HG03565 (cell line): ENCODE data around the gene MYEOV.
A peak's percentile ranks its signal among the peaks of the same experiment; 100 is the strongest.

Source experiments
- ATAC-seq: cut with Tn5 transposase; IDR thresholded peaks from one replicate; pipeline ENCODE4 v1.9.1; 2021; ENCODE audit warnings: mild to moderate bottlenecking, moderate library complexity; ENCODE audit not compliant: unreplicated experiment

The MYEOV gene

GRCh38 chr11:69314555-69314954 lies 20.6 kb downstream of the MYEOV start:
- no peak for ATAC-seq

DNA sequence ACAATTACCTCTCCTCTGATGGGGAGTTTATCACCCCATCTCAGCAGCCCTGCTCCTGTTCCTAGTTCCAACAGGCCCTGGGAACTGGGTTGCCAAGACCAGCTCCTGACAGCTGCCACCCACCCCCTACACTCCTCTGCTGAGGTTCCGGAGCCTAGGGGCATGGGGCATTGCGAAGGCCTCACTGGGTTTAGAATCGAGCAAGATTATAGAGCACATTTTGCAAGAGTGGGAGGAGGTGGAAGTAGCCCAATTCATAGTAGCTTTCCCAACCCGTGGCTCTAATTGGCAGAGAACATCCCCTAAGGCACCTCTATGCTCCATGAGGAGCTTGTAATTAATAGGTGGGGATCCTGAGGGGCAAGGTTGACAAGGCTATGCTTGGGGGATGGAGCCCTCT lies 23.0 kb downstream of the MYEOV start:
- no peak for ATAC-seq

GRCh38 chr11:69317401-69318092 lies 23.6 kb downstream of the MYEOV start:
- ATAC-seq, result no peak

GRCh38 chr11:69318093-69318420 lies 24.1 kb downstream of the MYEOV start:
- no peak for ATAC-seq

DNA sequence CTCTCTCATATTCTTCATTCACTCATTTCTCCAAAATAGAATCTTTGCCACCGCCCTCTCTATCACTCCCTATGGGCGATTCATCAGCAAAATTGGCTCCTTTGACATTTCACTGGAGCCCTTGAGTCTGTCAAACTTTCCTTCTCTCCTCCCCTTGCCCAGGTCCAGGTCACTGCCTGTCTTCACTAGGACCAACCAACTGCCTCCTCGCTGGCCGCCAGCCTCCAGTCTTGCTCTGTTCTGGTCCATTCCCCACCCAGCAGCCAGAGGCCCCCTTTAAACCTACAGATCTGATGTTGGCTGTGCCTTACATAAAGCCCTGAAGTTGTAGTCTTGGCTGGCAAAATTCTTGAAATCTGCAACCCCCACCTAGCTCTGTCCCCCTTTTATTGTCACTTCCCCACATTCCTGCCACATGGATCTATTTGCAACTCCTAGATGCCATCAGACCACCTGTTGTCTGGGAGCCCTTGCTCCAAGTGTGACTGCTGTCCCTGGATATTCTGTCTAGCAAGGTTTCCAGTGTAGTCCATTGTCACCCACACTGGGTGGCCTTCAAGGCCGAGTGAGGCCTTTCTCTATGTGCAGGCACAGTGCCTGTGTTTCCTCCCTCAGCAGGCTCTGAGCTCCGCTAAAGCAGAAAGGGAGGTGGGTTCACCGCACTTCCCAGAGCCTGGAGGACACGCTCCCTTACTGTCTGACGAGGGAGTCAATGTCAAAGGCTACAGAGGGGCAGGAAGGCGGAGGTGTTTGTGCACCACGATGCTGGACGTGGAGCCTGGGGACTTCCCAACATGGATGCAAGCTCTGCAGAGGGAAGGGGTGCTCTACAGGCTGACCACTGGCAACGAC lies 25.5 kb downstream of the MYEOV start:
- no peak for ATAC-seq

- ATAC-seq, result no peak
Measured at GRCh38 chr11:69320326-69320725, 26.4 kb downstream of the MYEOV start.

DNA sequence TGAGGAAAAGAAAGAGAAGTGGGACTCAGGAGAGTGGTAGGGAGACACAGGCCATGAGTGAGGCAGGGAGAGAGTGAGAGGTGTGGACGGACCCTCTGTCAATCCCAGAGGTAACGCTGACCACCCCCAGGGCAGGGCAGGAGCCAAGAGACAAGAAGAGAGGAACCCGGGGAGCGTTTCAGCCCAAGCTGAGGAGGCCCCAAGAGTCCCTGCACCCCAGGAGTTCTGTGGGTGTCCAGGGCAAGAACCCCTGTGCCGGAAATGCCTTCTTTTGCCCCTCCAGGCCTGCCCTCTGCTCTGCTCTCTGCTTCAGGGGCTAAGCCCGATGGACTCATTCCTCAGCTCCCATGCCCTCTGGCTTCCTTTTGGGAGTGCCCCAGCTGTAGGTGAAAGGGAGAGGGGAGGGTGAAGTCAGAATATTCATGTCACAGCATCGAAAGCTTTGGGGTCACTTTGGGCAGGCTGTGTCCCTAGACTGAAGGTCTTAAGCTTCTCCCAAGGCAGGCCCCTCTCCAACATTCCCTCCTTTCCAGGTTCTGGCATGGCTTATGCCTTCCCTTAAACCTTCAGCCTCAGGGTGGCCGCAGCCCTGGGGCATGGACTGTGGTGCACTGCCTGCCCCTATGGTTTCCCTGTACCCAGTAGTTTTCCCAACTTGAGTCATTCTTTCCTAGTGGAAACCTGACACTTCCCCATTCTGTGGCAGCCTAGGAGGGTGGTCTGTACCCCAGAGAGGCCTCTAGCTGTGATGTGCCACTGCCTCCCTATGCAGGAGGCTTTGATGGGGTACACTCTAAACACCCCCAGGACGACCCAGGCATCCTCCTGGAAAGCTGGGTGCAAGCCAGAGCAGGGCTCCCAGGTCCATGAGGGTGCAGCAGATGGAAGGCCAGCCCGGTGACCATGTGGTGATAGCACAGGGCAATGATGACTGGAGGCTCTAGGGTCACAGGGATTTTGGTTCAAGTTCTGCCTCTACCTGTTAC lies 27.1 kb downstream of the MYEOV start:
- ATAC-seq, result no peak

GRCh38 chr11:69321877-69322361 lies 28.0 kb downstream of the MYEOV start:
- ATAC-seq, result no peak

DNA sequence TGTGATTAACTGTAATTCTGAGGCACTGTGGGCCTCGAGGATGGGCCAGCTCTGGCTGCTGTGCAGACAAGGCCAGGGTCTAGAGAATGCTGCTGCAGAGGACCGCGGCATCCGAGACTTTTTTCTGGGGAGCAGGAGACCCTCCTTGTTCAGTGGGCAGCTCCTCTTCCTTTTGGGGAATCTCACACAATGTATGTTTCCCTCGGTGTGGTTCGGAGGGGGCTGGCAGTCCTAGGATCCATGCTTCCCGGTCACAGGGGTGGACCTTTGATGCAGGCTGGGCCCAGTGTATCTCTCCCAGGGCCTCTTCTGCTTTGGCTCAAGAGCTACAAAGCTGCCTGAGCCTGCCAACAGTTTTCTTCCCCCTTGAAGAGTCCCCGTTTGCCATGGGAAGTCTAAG lies 31.5 kb downstream of the MYEOV start:
- ATAC-seq, result no peak

DNA sequence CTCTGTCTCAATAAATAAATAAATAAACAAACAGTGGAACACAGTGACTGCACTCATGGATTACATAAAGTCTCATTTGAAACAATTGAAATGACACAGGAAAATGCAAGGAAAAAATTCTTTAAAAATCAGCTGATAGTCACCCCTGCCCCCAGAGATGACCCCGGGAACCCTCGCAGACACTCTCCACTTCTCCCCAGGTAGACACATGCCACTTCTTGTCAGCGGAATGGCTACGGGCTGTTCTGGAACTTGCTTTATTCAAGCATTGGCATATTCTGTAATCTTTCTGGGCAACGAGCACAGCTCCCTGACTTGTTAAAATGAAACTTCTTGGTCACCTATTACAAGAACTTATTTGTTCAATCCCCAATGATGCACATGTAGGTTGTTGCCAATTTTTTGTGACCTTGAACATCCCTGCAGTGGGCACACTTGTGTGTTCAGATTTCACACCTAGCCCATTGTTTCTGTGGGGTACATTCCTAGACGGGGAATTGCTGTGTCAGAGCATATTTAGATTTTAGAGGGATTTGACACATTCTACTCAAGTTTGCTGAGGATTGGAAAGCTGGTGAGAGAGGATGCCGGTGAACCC lies 32.8 kb downstream of the MYEOV start:
- no peak for ATAC-seq

DNA sequence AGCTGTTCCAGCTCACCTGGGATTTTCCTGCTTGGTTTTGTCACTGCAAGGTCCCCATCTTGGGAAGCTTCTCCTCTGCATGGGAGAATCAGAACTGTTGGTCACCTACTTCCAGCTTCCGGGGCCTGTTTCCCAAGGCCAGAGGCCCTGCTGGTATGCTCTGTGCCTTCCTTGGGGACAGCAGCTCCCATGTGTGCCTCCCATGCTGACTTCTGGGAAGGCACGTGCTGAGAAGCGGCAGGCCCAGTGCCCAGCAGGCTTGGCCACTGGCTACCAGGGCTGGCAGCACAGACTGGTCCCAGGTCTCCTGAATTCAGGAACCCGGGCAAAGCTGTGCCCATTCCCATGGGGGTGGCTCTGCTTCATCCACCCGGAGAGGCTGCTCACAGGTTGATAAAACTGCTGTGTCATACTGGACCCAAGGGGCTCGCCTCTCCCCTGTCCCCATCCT lies 33.8 kb downstream of the MYEOV start:
- no peak for ATAC-seq

DNA sequence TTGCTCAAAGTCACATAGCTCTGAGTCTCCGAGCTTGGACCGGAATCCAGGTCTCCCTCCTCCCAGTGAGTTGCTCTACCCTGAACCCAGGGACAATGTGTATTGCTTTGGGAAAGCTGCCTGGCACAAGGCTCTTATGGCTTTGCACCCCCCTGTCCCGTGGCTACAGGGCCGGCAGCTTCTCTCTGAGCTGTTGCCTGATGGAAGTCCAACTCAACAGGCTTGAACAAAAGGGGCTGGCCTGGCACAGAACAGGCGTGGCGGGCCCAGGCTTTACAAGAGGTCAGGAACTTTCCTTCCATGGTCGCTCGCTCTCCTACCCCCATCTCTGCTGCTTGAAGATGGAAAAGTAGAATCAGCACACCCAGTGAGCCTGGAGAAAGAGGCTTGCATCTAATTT lies 34.3 kb downstream of the MYEOV start:
- no peak for ATAC-seq

GRCh38 chr11:69329581-69329980 lies 35.6 kb downstream of the MYEOV start:
- no peak for ATAC-seq

DNA sequence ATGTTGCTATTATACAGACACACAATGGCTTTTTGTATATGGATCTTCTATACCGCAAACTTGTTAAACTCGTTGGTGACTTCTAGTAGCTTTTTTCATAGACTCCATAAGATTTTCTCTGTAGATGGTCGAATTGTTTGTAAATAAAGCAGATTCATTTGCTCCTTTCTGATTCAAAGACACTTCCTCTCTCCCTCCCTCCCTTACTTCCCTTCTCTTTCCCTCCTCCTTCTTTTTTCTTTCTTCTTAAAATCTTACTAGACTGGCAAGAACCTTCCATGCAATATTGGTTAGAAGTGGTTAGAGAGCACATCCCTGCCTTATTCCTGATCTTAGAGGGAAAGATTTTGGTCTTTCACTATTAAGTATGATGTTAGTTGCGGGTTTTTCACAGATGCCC lies 36.4 kb downstream of the MYEOV start:
- no peak for ATAC-seq

- no peak for ATAC-seq
Measured at GRCh38 chr11:69333149-69333710, 39.3 kb downstream of the MYEOV start.

DNA sequence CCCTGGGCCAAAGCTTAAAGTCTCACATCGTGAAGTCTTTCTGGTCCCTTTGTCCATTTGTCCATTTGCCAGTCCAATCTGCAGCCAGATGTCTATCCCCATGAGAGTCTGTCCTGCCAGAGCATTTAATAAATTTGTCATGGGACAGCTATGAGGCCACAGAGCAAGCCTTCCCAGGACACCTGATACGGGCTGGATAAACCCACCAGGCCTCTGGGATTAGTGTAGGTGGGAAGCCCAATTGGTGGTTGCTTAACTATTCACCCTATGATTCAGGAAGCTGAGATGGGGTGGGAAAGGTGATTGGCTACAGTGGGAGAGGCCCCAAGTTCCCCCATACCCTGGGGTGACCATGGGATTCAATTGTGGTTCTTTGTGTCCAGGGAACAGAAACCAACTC lies 39.9 kb downstream of the MYEOV start:
- no peak for ATAC-seq

- ATAC-seq, result no peak
Measured at GRCh38 chr11:69335007-69335780, 41.2 kb downstream of the MYEOV start.

GRCh38 chr11:69335781-69336405 lies 41.9 kb downstream of the MYEOV start:
- ATAC-seq, result no peak

- peak; percentile 59 for ATAC-seq
Measured at GRCh38 chr11:69337211-69337721, 43.3 kb downstream of the MYEOV start.
